Endothelial cell of umbilical vein (primary cell): ENCODE measurements around the gene PCNX1. TPM values are rescaled to one million over a fixed set of nuclear protein-coding genes. Genes with fewer than 3 reads are reported as not detected.

ENCODE experiments used
- BruUV-seq: library from RNA; stranded (reverse); fragments of 400-500 nt; replicated peaks from 2 replicates; lab custom pipeline; 2021; lab: Mats Ljungman, UMichigan
- CTCF ChIA-PET: fragments of 300-600, 350-600 bp; sonication (Branson Sonifier 250); formaldehyde crosslinking; loops from one replicate; lab custom pipeline; 2021; ENCODE audit warnings: antibody characterized with exemption, inconsistent platforms; lab: Charles Lee
- POLR2A ChIA-PET: fragments of 300-600, 350-600 bp; sonication (Branson Sonifier 250); formaldehyde crosslinking; loops from one replicate; lab custom pipeline; 2021; ENCODE audit warnings: antibody characterized with exemption, inconsistent platforms; lab: Charles Lee
- DNase-seq: peaks from one replicate; pipeline ENCODE4 v3.0.0-alpha.2; 2011; ENCODE audit warnings: low read depth, low spot score
- FAIRE-seq: peaks from 2 replicates; lab custom pipeline; 2011; peaks lifted over from hg19 to GRCh38; lab: Jason Lieb, UNC
- H2AFZ ChIP-seq: 2 replicates; pipeline ENCODE4 v1.6.0; 2012; ENCODE audit warnings: low read depth, low read length, control low read depth, inconsistent platforms
- H3K27ac ChIP-seq: 2 replicates; pipeline ENCODE4 v1.5.1; 2011; ENCODE audit warnings: low read depth, mild to moderate bottlenecking, control low read depth, low read length, moderate library complexity; ENCODE audit not compliant: insufficient read depth
- H3K27me3 ChIP-seq, 2 experiments: 2 replicates each; pipeline versions ENCODE4 v1.6.0 to v1.6.1; 2011; ENCODE audit warnings: low read length in 2 of 2, mixed read lengths in 1 of 2; ENCODE audit not compliant: control insufficient read depth in 2 of 2, insufficient read depth in 2 of 2
- H3K36me3 ChIP-seq, 2 experiments: 2 replicates in 1 of 2; 3 replicates in 1 of 2; pipeline ENCODE4 v1.5.1; 2011; ENCODE audit warnings: low read length in 2 of 2, mild to moderate bottlenecking in 1 of 2, moderate library complexity in 1 of 2; ENCODE audit not compliant: control insufficient read depth in 2 of 2, insufficient read depth in 2 of 2; ENCODE audit errors: extremely low read depth in 1 of 2
- H3K4me1 ChIP-seq: 3 replicates; pipeline ENCODE4 v1.5.1; 2011; ENCODE audit warnings: mild to moderate bottlenecking, low read length; ENCODE audit not compliant: control insufficient read depth, insufficient read depth; ENCODE audit errors: extremely low read depth
- H3K4me2 ChIP-seq: 2 replicates; pipeline ENCODE4 v1.6.1; 2011; ENCODE audit warnings: low read length, control low read depth, mixed read lengths; ENCODE audit not compliant: insufficient read depth
- H3K4me3 ChIP-seq, 3 experiments: fragments of 200-600 bp in 1 of 3; sonication (generic), shearing (Covaris generic) in 1 of 3; replicated peaks in 1 of 3; 2 replicates each; pipeline ENCODE4 v1.5.1; 2011 to 2016; ENCODE audit warnings: control low read depth in 3 of 3, low read length in 3 of 3, mild to moderate bottlenecking in 2 of 3, inconsistent platforms in 1 of 3, low read depth in 1 of 3, moderate library complexity in 1 of 3; ENCODE audit not compliant: insufficient read depth in 1 of 3
- H3K79me2 ChIP-seq: 2 replicates; pipeline ENCODE4 v1.6.0; 2012; ENCODE audit warnings: low read length, inconsistent platforms; ENCODE audit not compliant: control insufficient read depth, insufficient read depth
- H3K9ac ChIP-seq: replicated peaks from 2 replicates; pipeline ENCODE3; 2011; ENCODE audit warnings: low read length, control low read depth; ENCODE audit not compliant: insufficient read depth; ENCODE audit errors: extremely low read depth
- H3K9me1 ChIP-seq: replicated peaks from 3 replicates; pipeline ENCODE4 v1.6.0; 2011; ENCODE audit warnings: mild to moderate bottlenecking, low read length; ENCODE audit not compliant: control insufficient read depth, insufficient read depth; ENCODE audit errors: extremely low read depth
- H3K9me3 ChIP-seq: replicated peaks from 2 replicates; pipeline ENCODE4 v1.5.1; 2012; ENCODE audit warnings: low read length, inconsistent platforms; ENCODE audit not compliant: control insufficient read depth, insufficient read depth
- H4K20me1 ChIP-seq: replicated peaks from 2 replicates; pipeline ENCODE3; 2011; ENCODE audit warnings: mild to moderate bottlenecking, low read length; ENCODE audit not compliant: control insufficient read depth, insufficient read depth; ENCODE audit errors: extremely low read depth
- CTCF ChIP-seq, 2 donors: IDR thresholded peaks; 1 replicate in 1 of 2; 2 replicates in 1 of 2; pipeline ENCODE4 v1.5.1; 2011; ENCODE audit warnings: low read length in 2 of 2, mild to moderate bottlenecking in 2 of 2, moderate library complexity in 2 of 2, control low read depth in 1 of 2, inconsistent platforms in 1 of 2, low read depth in 1 of 2; ENCODE audit not compliant: insufficient read depth in 1 of 2; ENCODE audit errors: extremely low read depth in 1 of 2
- EZH2 ChIP-seq: IDR thresholded peaks from 2 replicates; pipeline ENCODE4 v1.6.1; 2012; ENCODE audit warnings: borderline replicate concordance, low read depth, mild to moderate bottlenecking, moderate library complexity, low read length, inconsistent platforms; ENCODE audit not compliant: severe bottlenecking
- GATA2 ChIP-seq: IDR thresholded peaks from 2 replicates; pipeline ENCODE4 v1.7.0; 2011; ENCODE audit warnings: low read depth, mild to moderate bottlenecking, moderate library complexity, mixed read lengths, low read length; ENCODE audit not compliant: insufficient read length, insufficient read depth
- JUN ChIP-seq: IDR thresholded peaks from 2 replicates; pipeline ENCODE4 v1.6.1; 2011; ENCODE audit warnings: borderline replicate concordance, low read depth; ENCODE audit not compliant: insufficient read length, insufficient read depth
- MAX ChIP-seq: IDR thresholded peaks from 2 replicates; pipeline ENCODE4 v1.6.1; 2011; ENCODE audit not compliant: insufficient read depth, insufficient read length
- MYC ChIP-seq: IDR thresholded peaks from one replicate; pipeline ENCODE4 v1.6.1; 2011; ENCODE audit warnings: mild to moderate bottlenecking, low read depth, low read length
- POLR2A ChIP-seq: IDR thresholded peaks from 2 replicates; pipeline ENCODE4 v1.6.1; 2012; ENCODE audit warnings: low read depth, mild to moderate bottlenecking, control low read depth, low read length
- POLR2AphosphoS5 ChIP-seq: IDR thresholded peaks from 2 replicates; pipeline ENCODE4 v1.6.1; 2012; ENCODE audit warnings: low read depth, mild to moderate bottlenecking, control low read depth, low read length, moderate library complexity; ENCODE audit not compliant: insufficient read depth
- dilution Hi-C: fragments of 300-500 bp; cut with MboI; formaldehyde crosslinking; loops from one replicate; pipeline ENCODE4 v1.15.0; 2019; ENCODE audit warnings: low sequenced_read_pairs; ENCODE audit not compliant: extremely low pct_ligation_motif_present
- intact Hi-C: fragments of 100-400 bp; cut with micrococcal nuclease; formaldehyde crosslinking; loops from one replicate; pipeline ENCODE4 v1.10.0; 2022
- polyA plus RNA-seq, 4 experiments: library from polyadenylated mRNA; depleted of rRNA in 3 of 4; stranded (reverse) in 3 of 4; unstranded in 1 of 4; fragments of >200 nt; gene quantifications; 2 replicates each; pipeline versions ENCODE4 v1.2.1 to v1.2.3, GENCODE V29; 2011 to 2012; ENCODE audit warnings: missing spikeins in 1 of 4
- total RNA-seq: library from RNA; stranded (reverse); gene quantifications from 2 replicates; pipeline ENCODE4 v1.2.3, GENCODE V29; 2021

PCNX1 gene
- total and polyA plus RNA-seq, 2 donors (not counting 3 experiments of a cell fraction or from before 2014, with no cell fraction given): 21.4 to 40.5 TPM

GRCh38 chr14:70952485-70952884 is 45.2 kb downstream of the PCNX1 start:
- ChIA-PET CTCF (interaction anchor here (0.7 to 5.6 kb wide), 4 partner anchors 18 to 47 kb away, joined by 3 to 99 read pairs (median 4); partner anchors contain the start of gene PCNX1), POLR2A (no interaction called here)
- H3K79me2 ChIP-seq: peaks cover 2% of the 10 kb centered on the region
- DNase-seq (no peak), FAIRE-seq (no peak)
- no peak overlapping the region for H3K9ac ChIP-seq
- no peak overlapping the region for H3K4me2 ChIP-seq
- no peaks in the 10 kb centered on the region for H3K9me3 ChIP-seq
- dilution Hi-C loops: no loop called here
- H3K36me3 ChIP-seq: no peaks in the 10 kb centered on the region
- no peak overlapping the region for H3K4me3 ChIP-seq
- H3K9me1 ChIP-seq: no peaks in the 10 kb centered on the region
- H2AFZ ChIP-seq: no peak overlapping the region
- peaks cover 3% of the 10 kb centered on the region for H4K20me1 ChIP-seq
- no TSS peak for BruUV-seq
- no peaks in the 10 kb centered on the region for H3K27me3 ChIP-seq
- intact Hi-C loops: no loop called here
- H3K4me1 ChIP-seq: no peaks in the 10 kb centered on the region
- TF ChIP-seq MAX: no peak
- no peak for TF ChIP-seq POLR2AphosphoS5
- TF ChIP-seq JUN: no peak
- TF ChIP-seq POLR2A: no peak
- TF ChIP-seq EZH2: no peak
- no peak for TF ChIP-seq MYC
- TF ChIP-seq GATA2: no peak
- TF ChIP-seq CTCF (IDR thresholded peaks at IDR 0.05; ENCODE audit: extremely low read depth in 1 of 2, insufficient read depth in 1 of 2, low read depth in 1 of 2, low read length in 2 of 2): no peak
- H3K27ac ChIP-seq: no peak overlapping the region
